ENCODE measurements around the gene PARL. TPM values are rescaled to one million over a fixed set of nuclear protein-coding genes. Genes with fewer than 3 reads are reported as not detected.

PARL gene
- total RNA-seq, 1 donor from 2014 or later, result 91.4 TPM

DNA sequence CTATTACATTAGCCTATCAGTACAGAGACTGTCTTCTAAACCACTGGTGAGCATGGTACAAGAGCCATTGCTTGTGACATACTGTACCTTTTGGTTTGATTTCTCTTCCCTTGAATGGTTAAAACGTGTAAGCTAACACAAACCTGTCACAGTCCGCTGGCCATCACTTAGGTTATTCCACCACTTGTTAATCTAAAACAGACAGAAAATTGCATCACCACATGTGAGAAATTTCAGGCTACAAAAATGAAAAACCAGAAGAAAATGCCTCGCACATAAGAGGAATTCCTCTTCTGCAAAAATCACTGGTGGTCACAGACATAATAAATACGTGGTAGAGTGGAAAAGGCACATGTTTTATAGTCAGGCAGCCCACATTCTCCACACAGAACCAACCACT is 22.1 kb downstream of the PARL start:
- DNase-seq, result no peak
- Mint-ChIP-seq H3K27ac (no peak overlapping the region), H3K9me3 (no peaks in the 10 kb centered on the region), H3K4me3 (no peak overlapping the region), H3K4me1 (no peaks in the 10 kb centered on the region), H3K27me3 (no peaks in the 10 kb centered on the region), H3K36me3 (ENCODE audit: low read depth) (peaks cover 49% of the 10 kb centered on the region)
- intact Hi-C loops (cut with micrococcal nuclease), result no loop called here

DNA sequence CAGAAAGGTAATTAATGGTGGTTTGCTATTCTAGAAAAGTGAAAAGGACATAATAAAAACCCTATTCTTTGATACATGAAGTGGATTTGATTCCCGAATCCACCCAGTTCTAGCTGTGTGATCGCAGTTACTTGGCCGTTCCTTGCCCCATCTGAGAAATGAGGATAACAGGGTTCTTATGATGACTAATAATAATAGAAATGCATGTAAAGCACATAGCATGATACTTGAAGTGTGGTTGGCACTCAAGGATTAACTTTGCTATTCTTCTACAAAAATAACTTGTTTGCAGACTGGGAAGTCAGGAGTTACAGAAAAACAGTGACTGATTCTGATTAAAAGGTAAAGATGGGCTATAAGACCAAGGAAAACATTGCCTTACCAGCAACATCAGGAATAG is 26.8 kb downstream of the PARL start:
- no peak for DNase-seq
- Mint-ChIP-seq H3K4me1 (peaks cover 3% of the 10 kb centered on the region), H3K9me3 (no peaks in the 10 kb centered on the region), H3K4me3 (no peak overlapping the region), H3K27me3 (no peaks in the 10 kb centered on the region), H3K36me3 (ENCODE audit: low read depth) (peaks cover 60% of the 10 kb centered on the region), H3K27ac (no peak overlapping the region)
- intact Hi-C loops (cut with micrococcal nuclease), result no loop called here

DNA sequence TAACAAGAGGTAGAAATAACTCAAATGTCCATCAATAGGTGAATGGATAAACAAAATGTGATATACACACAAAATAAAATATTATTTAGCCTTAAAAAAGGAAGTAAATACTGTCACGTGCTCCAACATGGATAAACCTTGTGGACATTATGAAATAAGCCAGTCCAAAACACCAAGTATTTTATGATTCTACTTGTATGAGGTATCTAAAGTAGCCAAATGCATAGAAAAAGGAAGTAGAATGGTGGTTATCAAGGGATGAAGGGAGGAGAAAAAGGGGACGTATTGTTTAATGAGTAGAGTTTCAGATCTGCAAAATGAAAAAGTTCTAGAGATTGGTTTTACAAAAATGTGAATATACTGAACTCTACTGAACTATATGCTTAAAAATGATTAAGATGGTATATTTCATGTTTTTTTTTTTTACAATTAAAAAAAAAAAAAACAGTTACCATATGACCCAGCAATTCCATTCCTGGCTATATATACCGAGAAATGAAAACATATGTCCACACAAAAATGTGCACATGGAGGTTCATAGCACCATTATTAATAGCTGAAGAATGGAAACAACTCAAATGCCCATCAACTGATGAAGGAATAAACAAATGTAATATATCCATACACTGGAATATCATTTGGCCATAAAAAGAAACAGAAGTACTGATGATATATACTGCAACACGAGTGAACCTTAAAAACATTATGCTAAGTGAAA is 30.2 kb downstream of the PARL start:
- H3K27me3 Mint-ChIP-seq, result no peaks in the 10 kb centered on the region
- H3K9me3 Mint-ChIP-seq, result no peaks in the 10 kb centered on the region
- DNase-seq, result no peak
- peaks cover 3% of the 10 kb centered on the region for H3K4me1 Mint-ChIP-seq
- intact Hi-C loops (cut with micrococcal nuclease), result no loop called here
- H3K36me3 Mint-ChIP-seq (ENCODE audit: low read depth), result peaks cover 55% of the 10 kb centered on the region
- H3K4me3 Mint-ChIP-seq, result no peak overlapping the region
- no peak overlapping the region for H3K27ac Mint-ChIP-seq

DNA sequence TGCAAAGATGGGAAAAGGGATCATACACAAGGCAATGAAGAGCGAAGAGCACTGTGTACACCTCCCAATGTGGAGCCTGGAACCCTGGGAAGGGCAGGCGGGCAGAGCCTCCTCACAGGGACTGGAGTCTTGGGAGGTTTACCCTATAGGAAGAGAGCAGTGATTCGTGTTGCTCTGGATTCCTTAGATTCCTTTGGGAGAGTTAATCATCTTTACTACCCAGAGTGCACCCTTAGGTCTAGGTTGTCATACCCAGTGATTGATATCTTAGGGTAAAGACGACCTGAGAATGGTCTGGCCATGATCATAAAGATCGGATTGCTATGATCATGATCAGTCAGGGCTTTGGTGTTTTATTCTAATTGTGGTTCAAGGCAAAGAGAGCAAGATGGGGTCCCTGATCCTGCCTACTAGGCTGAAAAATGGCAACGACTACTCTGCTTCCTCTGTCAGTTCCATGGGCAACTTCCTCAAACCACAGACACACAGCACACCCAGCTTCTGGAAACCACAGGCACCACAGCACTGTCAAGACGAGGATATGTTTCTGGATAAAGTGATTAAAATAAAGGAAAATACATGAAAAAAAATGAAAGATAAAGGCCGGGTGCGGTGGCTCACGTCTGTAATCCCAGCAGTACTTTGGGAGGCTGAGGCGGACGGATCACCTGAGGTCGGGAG is 38.9 kb downstream of the PARL start:
- Mint-ChIP-seq H3K27ac (no peak overlapping the region), H3K36me3 (ENCODE audit: low read depth) (peaks cover 51% of the 10 kb centered on the region)

GRCh38 chr3:183845090-183845489 is 39.6 kb downstream of the PARL start:
- Mint-ChIP-seq H3K4me1 (peaks cover 10% of the 10 kb centered on the region), H3K36me3 (ENCODE audit: low read depth) (peaks cover 51% of the 10 kb centered on the region), H3K9me3 (no peaks in the 10 kb centered on the region), H3K27ac (peak overlapping the region; percentile 74), H3K27me3 (no peaks in the 10 kb centered on the region), H3K4me3 (no peak overlapping the region)
- no peak for DNase-seq
- intact Hi-C loops (cut with micrococcal nuclease), result no loop called here

More for the DNA sequence above, 38.9 kb downstream of the PARL start:
- Mint-ChIP-seq H3K4me3 (no peak overlapping the region), H3K9me3 (no peaks in the 10 kb centered on the region), H3K4me1 (peaks cover 10% of the 10 kb centered on the region), H3K27me3 (no peaks in the 10 kb centered on the region)
- intact Hi-C loops (cut with micrococcal nuclease), result no loop called here
- DNase-seq, result no peak

- Mint-ChIP-seq H3K4me3 (no peak overlapping the region), H3K9me3 (no peaks in the 10 kb centered on the region), H3K4me1 (peaks cover 10% of the 10 kb centered on the region), H3K27me3 (no peaks in the 10 kb centered on the region), H3K36me3 (ENCODE audit: low read depth) (peaks cover 51% of the 10 kb centered on the region), H3K27ac (peak overlapping the region; percentile 75)
- intact Hi-C loops (cut with micrococcal nuclease), result no loop called here
- no peak for DNase-seq
Measured at GRCh38 chr3:183844606-183845005, 40.1 kb downstream of the PARL start.

GRCh38 chr3:183839751-183840150 is 44.9 kb downstream of the PARL start:
- H3K27me3 Mint-ChIP-seq, result no peaks in the 10 kb centered on the region
- H3K27ac Mint-ChIP-seq, result no peak overlapping the region
- no peak for DNase-seq
- H3K9me3 Mint-ChIP-seq, result no peaks in the 10 kb centered on the region
- peaks cover 6% of the 10 kb centered on the region for H3K4me1 Mint-ChIP-seq
- intact Hi-C loops (cut with micrococcal nuclease), result no loop called here
- peaks cover 35% of the 10 kb centered on the region for H3K36me3 Mint-ChIP-seq (ENCODE audit: low read depth)
- H3K4me3 Mint-ChIP-seq, result no peak overlapping the region

DNA sequence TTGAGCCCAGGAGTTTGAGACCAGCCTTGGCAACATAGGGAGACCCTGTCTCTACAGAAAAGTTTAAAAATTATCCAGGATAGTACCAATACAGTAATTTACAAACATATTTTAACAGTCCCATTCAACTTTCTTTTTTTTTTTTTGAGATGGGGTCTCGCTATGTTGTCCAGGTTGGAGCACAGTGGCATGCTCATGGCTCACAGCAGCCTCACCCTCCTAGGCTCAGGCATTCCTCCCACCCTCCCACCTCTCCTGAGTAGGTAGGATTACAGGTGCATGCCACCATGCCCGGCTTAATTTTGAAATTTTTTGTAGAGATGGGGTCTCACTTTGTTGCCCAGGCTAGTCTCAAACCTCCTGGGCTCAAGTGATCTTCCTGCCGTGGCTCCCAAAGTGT is 46.8 kb downstream of the PARL start:
- Mint-ChIP-seq H3K27ac (no peak overlapping the region), H3K27me3 (no peaks in the 10 kb centered on the region), H3K4me3 (no peak overlapping the region), H3K9me3 (no peaks in the 10 kb centered on the region), H3K36me3 (ENCODE audit: low read depth) (peaks cover 40% of the 10 kb centered on the region), H3K4me1 (peaks cover 1% of the 10 kb centered on the region)
- DNase-seq, result no peak
- intact Hi-C loops (cut with micrococcal nuclease), result no loop called here

DNA sequence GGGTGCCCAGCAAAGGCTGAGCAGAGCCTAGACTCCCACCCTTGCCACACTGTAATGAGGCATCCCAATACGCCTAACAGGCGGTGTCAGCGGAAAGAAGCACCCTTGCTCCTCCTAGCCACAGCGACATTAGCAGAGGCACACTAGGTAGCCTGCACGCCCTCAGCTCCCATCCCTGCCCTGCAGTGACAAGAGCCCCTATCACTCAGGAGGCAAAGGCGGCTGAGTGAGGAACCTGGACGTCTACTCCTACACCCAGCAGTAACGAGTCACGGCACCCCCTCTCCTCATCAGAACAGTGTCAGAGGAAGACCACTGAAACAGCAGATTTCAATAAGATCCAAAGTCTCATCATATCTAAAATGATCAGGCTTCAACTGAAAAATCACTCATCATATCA is 47.3 kb downstream of the PARL start:
- Mint-ChIP-seq H3K27ac (no peak overlapping the region), H3K4me3 (no peak overlapping the region), H3K27me3 (no peaks in the 10 kb centered on the region), H3K4me1 (peaks cover 1% of the 10 kb centered on the region), H3K36me3 (ENCODE audit: low read depth) (peaks cover 44% of the 10 kb centered on the region), H3K9me3 (no peaks in the 10 kb centered on the region)
- DNase-seq, result no peak
- intact Hi-C loops (cut with micrococcal nuclease), result no loop called here

DNA sequence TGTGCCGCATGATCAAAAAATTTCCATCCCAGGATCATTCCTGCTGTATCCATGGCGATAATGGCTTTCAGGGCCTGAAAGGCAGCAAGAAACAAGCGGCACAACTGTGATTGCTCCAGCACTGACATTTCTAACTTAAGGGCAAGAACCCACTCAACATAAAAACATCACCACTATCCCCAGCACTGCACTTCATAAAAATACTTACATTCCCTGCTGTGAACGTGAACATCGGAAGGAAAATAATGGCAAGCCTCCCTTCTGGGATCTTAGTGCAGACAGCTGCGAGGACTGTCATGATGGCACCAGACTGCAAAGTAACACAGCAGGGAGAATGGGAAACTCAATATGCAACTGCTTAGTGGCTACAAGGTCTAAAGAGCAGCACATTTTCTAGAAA is 51.2 kb downstream of the PARL start:
- Mint-ChIP-seq H3K4me1 (peaks cover 1% of the 10 kb centered on the region), H3K9me3 (no peaks in the 10 kb centered on the region), H3K4me3 (no peak overlapping the region), H3K27me3 (no peaks in the 10 kb centered on the region), H3K36me3 (ENCODE audit: low read depth) (peaks cover 32% of the 10 kb centered on the region), H3K27ac (no peak overlapping the region)
- intact Hi-C loops (cut with micrococcal nuclease), result no loop called here
- no peak for DNase-seq

DNA sequence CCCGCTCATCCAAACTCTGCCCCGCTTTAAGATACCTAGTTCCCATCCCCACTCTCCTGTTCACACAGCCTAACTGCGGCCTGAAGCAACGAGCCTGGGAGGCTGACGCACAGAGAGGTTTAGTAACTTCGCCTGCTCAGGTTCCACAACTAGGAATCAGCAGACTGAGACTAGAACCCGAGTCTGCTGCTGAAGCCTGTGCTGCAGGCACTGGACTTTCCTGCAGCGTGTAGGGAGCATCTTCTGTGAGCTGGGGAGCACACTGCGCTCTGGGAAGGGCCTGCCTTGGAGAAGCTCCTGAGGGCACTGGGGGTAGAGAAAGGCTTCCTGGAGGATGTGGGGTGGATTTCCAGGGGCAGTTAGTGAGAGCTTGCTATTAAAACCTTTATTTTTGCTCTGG is 54.5 kb downstream of the PARL start:
- peaks cover 2% of the 10 kb centered on the region for H3K4me1 Mint-ChIP-seq
- intact Hi-C loops (cut with micrococcal nuclease), result no loop called here
- no peak overlapping the region for H3K4me3 Mint-ChIP-seq
- H3K27ac Mint-ChIP-seq, result no peak overlapping the region
- H3K9me3 Mint-ChIP-seq, result no peaks in the 10 kb centered on the region
- DNase-seq, result no peak
- H3K36me3 Mint-ChIP-seq (ENCODE audit: low read depth), result peaks cover 33% of the 10 kb centered on the region
- H3K27me3 Mint-ChIP-seq, result no peaks in the 10 kb centered on the region

DNA sequence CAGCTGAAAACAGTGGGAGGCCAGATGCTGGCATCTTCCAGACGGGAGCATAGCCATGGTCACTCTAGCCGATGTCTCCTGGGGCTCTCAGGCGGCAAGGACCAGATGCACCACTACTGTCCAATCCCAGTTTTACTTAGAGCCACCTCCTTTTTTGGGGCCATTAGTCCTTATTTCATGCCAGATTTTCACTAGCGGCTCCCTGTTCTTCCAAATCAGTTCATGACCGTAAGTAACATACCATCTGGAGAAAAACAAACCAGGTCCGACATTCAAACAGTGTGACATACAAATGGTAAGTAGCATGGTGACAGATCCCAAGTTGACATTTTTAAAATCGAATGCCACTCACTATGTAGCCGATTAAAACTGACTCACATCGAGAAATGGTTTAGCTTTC is 55.2 kb downstream of the PARL start:
- Mint-ChIP-seq H3K36me3 (ENCODE audit: low read depth) (peaks cover 33% of the 10 kb centered on the region), H3K27ac (no peak overlapping the region), H3K27me3 (peaks cover 2% of the 10 kb centered on the region), H3K4me3 (no peak overlapping the region), H3K9me3 (no peaks in the 10 kb centered on the region), H3K4me1 (peaks cover 3% of the 10 kb centered on the region)
- no peak for DNase-seq
- intact Hi-C loops (cut with micrococcal nuclease), result no loop called here

- DNase-seq, result no peak
- intact Hi-C loops (cut with micrococcal nuclease), result no loop called here
- Mint-ChIP-seq H3K4me3 (no peak overlapping the region), H3K27me3 (peaks cover 10% of the 10 kb centered on the region), H3K36me3 (ENCODE audit: low read depth) (peaks cover 32% of the 10 kb centered on the region), H3K27ac (no peak overlapping the region), H3K4me1 (peaks cover 9% of the 10 kb centered on the region), H3K9me3 (no peaks in the 10 kb centered on the region)
Measured at GRCh38 chr3:183828538-183828870, 56.2 kb downstream of the PARL start.

DNA sequence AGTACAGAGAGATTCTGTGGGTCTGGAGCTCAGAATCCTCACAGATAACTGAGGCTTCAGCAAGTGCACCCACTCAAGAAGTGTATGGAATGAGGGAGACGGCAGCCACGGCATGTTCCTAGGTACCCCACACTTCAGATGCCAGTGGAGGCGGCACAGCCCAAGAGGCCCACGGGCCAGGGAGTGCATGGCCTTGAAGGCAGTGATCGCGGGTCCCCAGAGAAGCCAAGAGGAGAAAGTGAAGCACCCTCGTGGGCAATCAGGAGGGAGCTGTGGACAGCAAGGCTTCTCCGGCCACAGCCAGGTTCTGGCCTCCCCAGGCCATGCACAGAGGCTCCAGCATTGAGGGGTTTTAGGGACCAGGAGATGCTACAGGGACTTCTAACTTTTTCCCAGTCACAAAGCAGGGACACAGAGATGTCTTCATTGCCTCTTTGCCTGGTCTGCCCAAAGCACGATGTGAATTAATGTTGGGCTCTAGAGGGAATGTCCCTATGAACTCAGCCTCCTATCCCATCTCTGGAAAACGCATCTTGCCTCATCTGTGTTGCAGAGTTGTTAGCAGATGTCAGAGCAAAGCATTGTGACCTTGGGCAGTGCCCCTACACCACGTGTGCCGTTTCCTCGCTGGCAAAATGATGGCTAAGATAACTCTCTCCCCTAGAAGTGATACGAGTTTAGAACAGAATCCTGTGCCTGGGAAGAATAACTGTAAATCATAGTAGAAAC is 56.7 kb downstream of the PARL start:
- H3K4me3 Mint-ChIP-seq, result no peak overlapping the region
- no peak for DNase-seq
- peaks cover 10% of the 10 kb centered on the region for H3K27me3 Mint-ChIP-seq
- H3K9me3 Mint-ChIP-seq, result no peaks in the 10 kb centered on the region
- peaks cover 9% of the 10 kb centered on the region for H3K4me1 Mint-ChIP-seq
- no peak overlapping the region for H3K27ac Mint-ChIP-seq
- intact Hi-C loops (cut with micrococcal nuclease), result no loop called here
- peaks cover 29% of the 10 kb centered on the region for H3K36me3 Mint-ChIP-seq (ENCODE audit: low read depth)
